BLaER1 treated with 17β-estradiol and CSF1 and Interleukin-3, amounts not matched to agents 10 nM and 100 nM (cell line): ENCODE measurements around the gene BLM.

Experiments
- H3K27ac ChIP-seq, 11 experiments: shearing (Covaris generic); formaldehyde crosslinking; 2 replicates each; pipeline ENCODE4 v1.8.1; 2022
- H3K27me3 ChIP-seq, 11 experiments: shearing (Covaris generic); formaldehyde crosslinking; 2 replicates each; pipeline ENCODE4 v1.8.1; 2022
- H3K36me3 ChIP-seq, 11 experiments: shearing (Covaris generic); formaldehyde crosslinking; 2 replicates each; pipeline ENCODE4 v1.8.1; 2022
- H3K4me1 ChIP-seq, 10 experiments: shearing (Covaris generic); formaldehyde crosslinking; 2 replicates each; pipeline ENCODE4 v1.8.1; 2022
- H3K4me2 ChIP-seq, 11 experiments: shearing (Covaris generic); formaldehyde crosslinking; 2 replicates each; pipeline ENCODE4 v1.8.1; 2022
- H3K4me3 ChIP-seq, 10 experiments: shearing (Covaris generic); formaldehyde crosslinking; 2 replicates each; pipeline ENCODE4 v1.8.1; 2022
- H3K9ac ChIP-seq, 11 experiments: shearing (Covaris generic); formaldehyde crosslinking; 2 replicates each; pipeline ENCODE4 v1.8.1; 2022
- H3K9me3 ChIP-seq, 11 experiments: shearing (Covaris generic); formaldehyde crosslinking; replicated peaks in 1 of 11; 2 replicates each; pipeline ENCODE4 v1.8.1; 2022
- H4K20me1 ChIP-seq, 11 experiments: shearing (Covaris generic); formaldehyde crosslinking; 2 replicates each; pipeline ENCODE4 v1.8.1; 2022
- Cebpa-rat ChIP-seq, 11 experiments: shearing (Covaris generic); IDR thresholded peaks; 2 replicates each; pipeline ENCODE4 v1.8.1; 2022

The BLM gene

GRCh38 chr15:90679959-90680358 lies 37.2 kb upstream of the BLM start:
- Histone ChIP-seq H3K4me1 (peaks cover under 1 to 30% (median 13%) of the 10 kb centered on the region in 10 experiments; a peak in 18 of 20 replicates), H3K27ac (no peak overlapping the region), H4K20me1 (no peaks in the 10 kb centered on the region), H3K4me3 (no peak overlapping the region), H3K27me3 (no peaks in the 10 kb centered on the region), H3K9ac (no peak overlapping the region), H3K36me3 (no peaks in the 10 kb centered on the region), H3K4me2 (peak overlapping the region in 3 of 11 experiments; percentile 10 to 43 (median 25); a peak in 4 of 22 replicates), H3K9me3 (no peaks in the 10 kb centered on the region)
- TF ChIP-seq Cebpa-rat (IDR thresholded peaks at IDR 0.05): peak in 1 of 11 experiments; percentile 39; a peak in 1 of 22 replicates

DNA sequence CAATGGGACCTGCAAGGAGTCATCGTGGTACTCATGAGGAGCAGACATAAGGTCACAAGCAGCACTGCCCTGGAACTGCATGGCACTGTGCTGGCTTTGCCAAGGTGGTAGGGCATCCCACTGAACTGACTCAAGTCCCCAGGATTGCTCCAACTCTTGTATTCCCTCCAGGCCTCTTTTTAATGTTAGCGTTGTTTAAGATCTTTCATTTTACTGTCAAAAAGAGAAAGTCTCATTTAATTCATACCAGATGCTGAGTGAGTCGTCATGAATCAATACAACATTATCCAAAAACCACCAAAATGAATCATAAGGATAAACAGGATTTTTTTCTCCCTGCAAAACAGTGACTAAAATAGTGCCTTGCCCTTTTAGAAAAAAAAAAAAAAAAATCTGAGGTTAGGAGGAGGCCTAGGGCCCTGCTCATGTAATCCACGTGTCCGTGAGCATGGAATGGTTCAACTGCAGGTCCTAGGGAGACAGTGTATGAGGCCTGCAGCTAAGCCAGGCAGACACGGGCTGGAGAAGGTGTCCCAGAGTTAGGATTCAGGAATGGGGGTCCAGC lies 36.7 kb upstream of the BLM start:
- Histone ChIP-seq H3K9ac (no peak overlapping the region), H3K9me3 (no peaks in the 10 kb centered on the region), H3K27me3 (no peaks in the 10 kb centered on the region), H3K4me3 (no peak overlapping the region), H3K4me1 (peaks cover 6 to 34% (median 18%) of the 10 kb centered on the region in 10 experiments), H3K36me3 (no peaks in the 10 kb centered on the region), H3K4me2 (peak overlapping the region in 5 of 11 experiments; percentile 10 to 43 (median 25); a peak in 6 of 22 replicates), H4K20me1 (no peaks in the 10 kb centered on the region), H3K27ac (no peak overlapping the region)
- no peak for TF ChIP-seq Cebpa-rat (IDR thresholded peaks at IDR 0.05)

GRCh38 chr15:90681056-90681455 lies 36.1 kb upstream of the BLM start:
- Histone ChIP-seq H3K4me1 (peaks cover 12 to 40% (median 24%) of the 10 kb centered on the region in 10 experiments), H3K4me2 (peak overlapping the region in 4 of 11 experiments; percentile 10 to 43 (median 22); a peak in 4 of 22 replicates), H4K20me1 (no peaks in the 10 kb centered on the region), H3K27me3 (no peaks in the 10 kb centered on the region), H3K9ac (no peak overlapping the region), H3K27ac (no peak overlapping the region), H3K4me3 (no peak overlapping the region), H3K9me3 (no peaks in the 10 kb centered on the region), H3K36me3 (no peaks in the 10 kb centered on the region)
- no peak for TF ChIP-seq Cebpa-rat (IDR thresholded peaks at IDR 0.05)

- Histone ChIP-seq H3K27me3 (no peaks in the 10 kb centered on the region), H3K4me2 (peak overlapping the region in 1 of 11 experiments; percentile 19; a peak in 2 of 22 replicates), H3K4me3 (no peak overlapping the region), H3K27ac (no peak overlapping the region), H4K20me1 (no peaks in the 10 kb centered on the region), H3K9me3 (no peaks in the 10 kb centered on the region), H3K9ac (no peak overlapping the region), H3K36me3 (no peaks in the 10 kb centered on the region), H3K4me1 (peaks cover 16 to 45% (median 28%) of the 10 kb centered on the region in 10 experiments)
- no peak for TF ChIP-seq Cebpa-rat (IDR thresholded peaks at IDR 0.05)
Observed at GRCh38 chr15:90681480-90681879, 35.7 kb upstream of the BLM start.

DNA sequence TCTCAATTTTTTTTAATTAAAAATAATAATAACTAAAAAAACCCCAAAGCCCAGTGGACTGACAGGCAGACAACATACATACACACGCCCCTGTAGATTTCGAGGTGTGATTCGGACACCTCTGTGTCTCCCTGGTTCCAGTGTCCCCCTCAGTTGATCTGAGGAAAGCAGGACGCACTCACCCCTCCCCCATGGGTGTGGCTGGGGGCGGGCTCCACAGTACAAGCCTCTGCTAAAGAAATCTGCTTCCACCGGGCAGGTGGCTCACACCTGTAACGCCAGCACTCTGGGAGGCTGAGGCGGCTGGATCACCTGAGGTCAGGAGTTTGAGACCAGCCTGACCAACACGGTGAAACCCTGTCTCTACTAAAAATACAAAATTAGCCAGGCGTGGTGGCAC lies 33.8 kb upstream of the BLM start:
- Histone ChIP-seq H3K9me3 (peaks cover 0 to 8% (median 3%) of the 10 kb centered on the region in 11 experiments; a peak in 18 of 22 replicates), H3K4me2 (no peak overlapping the region), H3K27ac (no peak overlapping the region), H3K9ac (no peak overlapping the region), H3K4me3 (no peak overlapping the region), H3K36me3 (no peaks in the 10 kb centered on the region), H4K20me1 (no peaks in the 10 kb centered on the region), H3K4me1 (peaks cover 24 to 59% (median 41%) of the 10 kb centered on the region in 10 experiments), H3K27me3 (no peaks in the 10 kb centered on the region)
- no peak for TF ChIP-seq Cebpa-rat (IDR thresholded peaks at IDR 0.05)

GRCh38 chr15:90683876-90684275 lies 33.3 kb upstream of the BLM start:
- H3K27ac ChIP-seq: no peak overlapping the region; a peak in 1 of 22 replicates
- no peaks in the 10 kb centered on the region for H4K20me1 ChIP-seq
- peak overlapping the region in 2 of 11 experiments; percentile 5 to 84; a peak in 2 of 22 replicates for H3K4me2 ChIP-seq
- H3K4me1 ChIP-seq: peaks cover 24 to 59% (median 41%) of the 10 kb centered on the region in 10 experiments
- H3K36me3 ChIP-seq: peaks cover 0 to under 1% (median 0%) of the 10 kb centered on the region in 11 experiments; a peak in 2 of 22 replicates
- no peak overlapping the region for H3K4me3 ChIP-seq
- no peak for TF ChIP-seq Cebpa-rat (IDR thresholded peaks at IDR 0.05)
- H3K9ac ChIP-seq: no peak overlapping the region
- no peaks in the 10 kb centered on the region for H3K27me3 ChIP-seq
- peaks cover under 1 to 13% (median 8%) of the 10 kb centered on the region in 11 experiments; a peak in 21 of 22 replicates for H3K9me3 ChIP-seq

- Histone ChIP-seq H3K4me1 (peaks cover 24 to 59% (median 41%) of the 10 kb centered on the region in 10 experiments), H3K9ac (no peak overlapping the region), H3K36me3 (peaks cover 0 to 5% (median 0%) of the 10 kb centered on the region in 11 experiments; a peak in 3 of 22 replicates), H3K4me3 (no peak overlapping the region), H3K27ac (peak overlapping the region in 3 of 11 experiments; percentile 14 to 76 (median 63); a peak in 1 of 22 replicates), H3K4me2 (peak overlapping the region in 2 of 11 experiments; percentile 79 to 84; a peak in 4 of 22 replicates), H3K27me3 (no peaks in the 10 kb centered on the region), H3K9me3 (peaks cover 5 to 17% (median 12%) of the 10 kb centered on the region in 11 experiments; a peak in 21 of 22 replicates), H4K20me1 (no peaks in the 10 kb centered on the region)
- no peak for TF ChIP-seq Cebpa-rat (IDR thresholded peaks at IDR 0.05)
Observed at GRCh38 chr15:90684281-90684680, 32.9 kb upstream of the BLM start.

- Histone ChIP-seq H4K20me1 (no peaks in the 10 kb centered on the region), H3K4me2 (peak overlapping the region; percentile 60 to 87 (median 76)), H3K27me3 (no peaks in the 10 kb centered on the region), H3K36me3 (peaks cover 0 to 7% (median 0%) of the 10 kb centered on the region in 11 experiments; a peak in 3 of 22 replicates), H3K9ac (peak overlapping the region; percentile 26 to 65 (median 53); a peak in 17 of 22 replicates), H3K27ac (peak overlapping the region; percentile 60 to 78 (median 76)), H3K4me1 (peaks cover 24 to 51% (median 42%) of the 10 kb centered on the region in 10 experiments), H3K4me3 (0 out of 20 replicates have a peak overlapping the region, but pooled peaks of 1 of the 10 experiments have one; percentile 0), H3K9me3 (peaks cover 14 to 28% (median 23%) of the 10 kb centered on the region in 11 experiments; a peak in 21 of 22 replicates)
- no peak for TF ChIP-seq Cebpa-rat (IDR thresholded peaks at IDR 0.05)
Observed at GRCh38 chr15:90685591-90686434, 31.3 kb upstream of the BLM start.
